Measurements from ENCODE around the gene SNRPA1. TPM values are rescaled to one million over a fixed set of nuclear protein-coding genes. Genes with fewer than 3 reads are reported as not detected.

The SNRPA1 gene
- total RNA-seq, 4 donors from 2014 or later, result 19.6 to 59.1 (median 26.2) TPM

GRCh38 chr15:101237251-101237650 lies 57.8 kb downstream of the SNRPA1 start:
- H3K27me3 ChIP-seq, result no peaks in the 10 kb centered on the region
- DNase-seq, result no peak
- intact Hi-C loops (cut with DNase I; ENCODE audit: low total_unique reads), result no loop called here
- ATAC-seq, result no peak
- H3K27ac ChIP-seq, result no peak overlapping the region
- no peak overlapping the region for H3K4me3 ChIP-seq
- no peaks in the 10 kb centered on the region for H3K9me3 ChIP-seq
- no peak for TF ChIP-seq POLR2A (IDR thresholded peaks at IDR 0.05)
- TF ChIP-seq CTCF (IDR thresholded peaks at IDR 0.05 in 4 of 5, conservative IDR thresholded peaks at IDR 0.05 in 1 of 5), result no peak
- in situ Hi-C loops (cut with MboI; ENCODE audit: low sequenced_read_pairs in 4 of 4), result no loop called here
- peaks cover 0 to 15% of the 10 kb centered on the region in 2 donors for H3K36me3 ChIP-seq
- peaks cover 31 to 44% of the 10 kb centered on the region in 2 donors for H3K4me1 ChIP-seq

GRCh38 chr15:101233651-101234280 lies 61.3 kb downstream of the SNRPA1 start:
- H3K9me3 ChIP-seq, result no peaks in the 10 kb centered on the region
- H3K27ac ChIP-seq, result no peak overlapping the region
- TF ChIP-seq CTCF (IDR thresholded peaks at IDR 0.05 in 4 of 5, conservative IDR thresholded peaks at IDR 0.05 in 1 of 5) (no peak), POLR2A (IDR thresholded peaks at IDR 0.05) (no peak)
- H3K4me3 ChIP-seq, result no peak overlapping the region
- in situ Hi-C loops (cut with MboI; ENCODE audit: low sequenced_read_pairs in 4 of 4), result no loop called here
- peaks cover 14 to 18% of the 10 kb centered on the region in 2 donors for H3K4me1 ChIP-seq
- no peak for ATAC-seq
- intact Hi-C loops (cut with DNase I; ENCODE audit: low total_unique reads), result no loop called here
- no peaks in the 10 kb centered on the region for H3K27me3 ChIP-seq
- peaks cover 0 to 15% of the 10 kb centered on the region in 2 donors for H3K36me3 ChIP-seq
- no peak for DNase-seq

- in situ Hi-C loops (cut with MboI; ENCODE audit: low sequenced_read_pairs in 4 of 4), result no loop called here
- no peak overlapping the region for H3K27ac ChIP-seq
- peaks cover 14 to 18% of the 10 kb centered on the region in 2 donors for H3K4me1 ChIP-seq
- H3K9me3 ChIP-seq, result no peaks in the 10 kb centered on the region
- ATAC-seq (no peak), DNase-seq (peak in 1 of 2 donors; percentile 25)
- intact Hi-C loops (cut with DNase I; ENCODE audit: low total_unique reads), result no loop called here
- no peak overlapping the region for H3K4me3 ChIP-seq
- no peak for TF ChIP-seq CTCF (IDR thresholded peaks at IDR 0.05 in 4 of 5, conservative IDR thresholded peaks at IDR 0.05 in 1 of 5)
- no peak for TF ChIP-seq POLR2A (IDR thresholded peaks at IDR 0.05)
- H3K36me3 ChIP-seq, result peaks cover 3 to 15% of the 10 kb centered on the region in 2 donors
- H3K27me3 ChIP-seq, result no peaks in the 10 kb centered on the region
These were observed 62.4 kb downstream of the SNRPA1 start for GRCh38 chr15:101232677-101233076.

Other genes with a start within 250 kb of the SNRPA1 start
- gene CHSY1, start 43.2 kb downstream of the SNRPA1 start, total RNA-seq, result 1 to 10 TPM; 4.6 to 8.3 (median 7.1) TPM
- 100 to 1,000 TPM in 1 of 4 donors, 10 to 100 TPM in 3; 74.9 to 106 (median 89.1) TPM for gene SELENOS, start 17.8 kb downstream of the SNRPA1 start, total RNA-seq
- 10 to 100 TPM; 12.8 to 46.0 (median 23.6) TPM for gene PCSK6, start 194.5 kb upstream of the SNRPA1 start, total RNA-seq